C4-2B (cell line): ENCODE results near the gene GNAL.

Experiments
- CTCF ChIP-seq: fragments of 450-650 bp; conservative IDR thresholded peaks from 2 replicates; pipeline ENCODE4 v1.5.1; 2017; ENCODE audit warnings: mild to moderate bottlenecking
- ZFX ChIP-seq: fragments of 450-650 bp; IDR thresholded peaks from 2 replicates; pipeline ENCODE4 v1.6.1; 2017

- TF ChIP-seq CTCF, result no peak
- TF ChIP-seq ZFX, result no peak
Observed at GRCh38 chr18:11696451-11696850, 7.4 kb downstream of the GNAL start.
